Measurements from ENCODE around the gene IRS2.

DNA sequence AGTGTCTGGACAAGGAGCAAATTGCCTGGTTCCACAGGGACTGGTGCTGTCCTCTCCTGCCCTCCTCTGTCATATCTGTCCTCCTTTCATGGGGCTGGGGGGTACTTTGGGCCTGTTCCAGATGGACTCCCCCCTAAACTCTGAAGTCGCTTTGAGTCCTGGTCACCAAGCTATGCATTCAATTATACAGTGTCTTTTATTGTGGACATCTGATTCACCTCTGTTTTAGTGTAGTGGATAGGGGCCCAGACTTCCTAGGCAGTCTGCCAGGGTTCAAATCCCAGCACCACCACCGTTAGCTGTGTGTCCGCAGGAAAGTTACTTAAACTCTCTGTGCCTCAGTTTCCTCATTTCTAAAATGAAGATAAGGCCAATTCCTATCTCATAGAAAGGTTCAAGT lies 21.0 kb upstream of the IRS2 start:
- no peak for TF ChIP-seq GATA2 (IDR thresholded peaks at IDR 0.05; ENCODE audit: low read depth, low read length)
- no peak for TF ChIP-seq GATA3 (IDR thresholded peaks at IDR 0.05; ENCODE audit: low read depth, low read length)
